Esophagus squamous epithelium (tissue), 5 donors: ENCODE measurements around the gene RABEP2. TPM values are rescaled to one million over a fixed set of nuclear protein-coding genes. Genes with fewer than 3 reads are reported as not detected.
A peak's percentile ranks its signal among the peaks of the same experiment; 100 is the strongest.
"Not testable (repeated sequence)": the region's sequence is repeated elsewhere in the genome, so short reads cannot be mapped to it uniquely, and the experiment has no call there.

ENCODE experiments used
- DNase-seq: peaks from one replicate; lab custom pipeline; 2025; lab: John Stamatoyannopoulos, UW
- H3K27ac ChIP-seq, 4 donors: fragments of 200-600 bp; sonication (generic); one replicate each; pipeline ENCODE4 v1.5.1; 2016 to 2019; ENCODE audit warnings: mild to moderate bottlenecking in 1 of 4
- H3K27me3 ChIP-seq, 4 donors: fragments of 200-600 bp; sonication (generic); 1 replicate in 3 of 4; 2 replicates in 1 of 4; pipeline versions ENCODE4 v1.5.1 to v1.6.0; 2017 to 2021; ENCODE audit warnings: antibody characterized with exemption in 1 of 4
- H3K36me3 ChIP-seq, 3 donors: fragments of 200-600 bp; sonication (generic); one replicate each; pipeline ENCODE4 v1.5.1; 2016 to 2019
- H3K4me1 ChIP-seq, 3 donors: fragments of 200-600 bp; sonication (generic); one replicate each; pipeline ENCODE4 v1.5.1; 2017 to 2019
- H3K4me3 ChIP-seq, 4 donors: fragments of 200-600 bp; sonication (generic); 1 replicate in 3 of 4; 2 replicates in 1 of 4; pipeline ENCODE4 v1.5.1; 2016 to 2019; ENCODE audit warnings: mild to moderate bottlenecking in 2 of 4, moderate library complexity in 1 of 4
- H3K9me3 ChIP-seq, 3 donors: fragments of 200-600 bp; sonication (generic); one replicate each; pipeline ENCODE4 v1.5.1; 2016 to 2019
- POLR2A ChIP-seq, 4 donors: fragments of 450-650 bp; IDR thresholded peaks; one replicate each; pipeline ENCODE4 v1.6.1; 2017; ENCODE audit warnings: antibody characterized with exemption in 4 of 4, mild to moderate bottlenecking in 4 of 4, moderate library complexity in 3 of 4
- WGBS, 2 donors: methylation state at CpG; one replicate each; pipeline ENCODE4 v1.1.5; 2018; 5-methylcytosine and 5-hydroxymethylcytosine counted together
- intact Hi-C: fragments of 100-400 bp; cut with DNase I; formaldehyde crosslinking; loops from one replicate; pipeline ENCODE4 v1.15.0; 2022
- total RNA-seq, 4 donors: library from RNA; depleted of rRNA; stranded (reverse); fragments of >200 nt; gene quantifications; one replicate each; pipeline ENCODE4 v1.1.0, GENCODE V29; 2016
- TF ChIP-seq, protein P1 (sequence below), 6 experiments: fragments of 450-650 bp in 4 of 6; fragments of 200-600 bp in 2 of 6; sonication (generic) in 2 of 6; IDR thresholded peaks; one replicate each; pipeline ENCODE4 v1.5.1; 2016 to 2019; ENCODE audit warnings: antibody characterized with exemption in 6 of 6, mild to moderate bottlenecking in 4 of 6, moderate library complexity in 4 of 6
- donor health status: DM: yes; HTN: yes; CAD: no.

The RABEP2 gene
- total RNA-seq, 4 donors from 2014 or later: 28.7 to 47.2 (median 37.2) TPM

DNA sequence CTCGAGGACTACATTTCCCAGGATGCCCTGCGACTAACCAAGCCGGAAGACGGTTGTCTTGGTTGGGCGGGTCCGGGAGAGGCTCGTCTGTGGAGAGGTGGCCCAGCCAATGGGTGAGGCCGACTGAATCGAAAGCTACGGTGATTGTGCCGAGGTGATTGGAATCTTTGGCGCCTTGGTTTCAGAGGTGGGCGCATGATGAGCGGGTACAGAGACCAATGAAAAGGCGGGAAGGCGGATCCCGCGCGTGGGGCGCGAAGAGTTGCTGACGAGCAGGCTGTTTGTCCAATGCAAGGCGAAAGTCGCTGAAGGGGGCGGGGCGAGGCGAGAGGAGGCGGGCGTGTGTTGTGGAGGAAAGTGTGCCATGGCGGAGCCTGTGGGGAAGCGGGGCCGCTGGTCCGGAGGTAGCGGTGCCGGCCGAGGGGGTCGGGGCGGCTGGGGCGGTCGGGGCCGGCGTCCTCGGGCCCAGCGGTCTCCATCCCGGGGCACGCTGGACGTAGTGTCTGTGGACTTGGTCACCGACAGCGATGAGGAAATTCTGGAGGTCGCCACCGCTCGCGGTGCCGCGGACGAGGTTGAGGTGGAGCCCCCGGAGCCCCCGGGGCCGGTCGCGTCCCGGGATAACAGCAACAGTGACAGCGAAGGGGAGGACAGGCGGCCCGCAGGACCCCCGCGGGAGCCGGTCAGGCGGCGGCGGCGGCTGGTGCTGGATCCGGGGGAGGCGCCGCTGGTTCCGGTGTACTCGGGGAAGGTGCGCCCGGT is 25.8 kb upstream of the RABEP2 start, which contains the start of gene NFATC2IP:
Gene NFATC2IP, plus strand, starts transcription at position 290 of the 762 bp plus-strand sequence. Its CDS starts 75 bp downstream, at position 365.
- peak in 1 of 4 donors; percentile 27 for TF ChIP-seq POLR2A (IDR thresholded peaks at IDR 0.05)
- TF ChIP-seq, protein P1, sequence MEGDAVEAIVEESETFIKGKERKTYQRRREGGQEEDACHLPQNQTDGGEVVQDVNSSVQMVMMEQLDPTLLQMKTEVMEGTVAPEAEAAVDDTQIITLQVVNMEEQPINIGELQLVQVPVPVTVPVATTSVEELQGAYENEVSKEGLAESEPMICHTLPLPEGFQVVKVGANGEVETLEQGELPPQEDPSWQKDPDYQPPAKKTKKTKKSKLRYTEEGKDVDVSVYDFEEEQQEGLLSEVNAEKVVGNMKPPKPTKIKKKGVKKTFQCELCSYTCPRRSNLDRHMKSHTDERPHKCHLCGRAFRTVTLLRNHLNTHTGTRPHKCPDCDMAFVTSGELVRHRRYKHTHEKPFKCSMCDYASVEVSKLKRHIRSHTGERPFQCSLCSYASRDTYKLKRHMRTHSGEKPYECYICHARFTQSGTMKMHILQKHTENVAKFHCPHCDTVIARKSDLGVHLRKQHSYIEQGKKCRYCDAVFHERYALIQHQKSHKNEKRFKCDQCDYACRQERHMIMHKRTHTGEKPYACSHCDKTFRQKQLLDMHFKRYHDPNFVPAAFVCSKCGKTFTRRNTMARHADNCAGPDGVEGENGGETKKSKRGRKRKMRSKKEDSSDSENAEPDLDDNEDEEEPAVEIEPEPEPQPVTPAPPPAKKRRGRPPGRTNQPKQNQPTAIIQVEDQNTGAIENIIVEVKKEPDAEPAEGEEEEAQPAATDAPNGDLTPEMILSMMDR (IDR thresholded peaks at IDR 0.05): peak in 1 of 6 experiments; percentile 28
- H3K4me1 ChIP-seq: peaks cover 10 to 33% (median 16%) of the 10 kb centered on the region in 3 donors
- H3K36me3 ChIP-seq: peaks cover 0 to 38% (median 18%) of the 10 kb centered on the region in 3 donors
- intact Hi-C loops: no loop called here
- H3K27ac ChIP-seq: peak within 1 kb of the TSS; percentile 86 to 96 (median 92)
- H3K9me3 ChIP-seq: no peaks in the 10 kb centered on the region
- peak within 1 kb of the TSS; percentile 85 to 97 (median 92) for H3K4me3 ChIP-seq
- peak; percentile 97 for DNase-seq
- WGBS, 2 donors: 0% methylated on average over 10 to 42 of the region's 79 CpGs
- H3K27me3 ChIP-seq: no peaks in the 10 kb centered on the region

DNA sequence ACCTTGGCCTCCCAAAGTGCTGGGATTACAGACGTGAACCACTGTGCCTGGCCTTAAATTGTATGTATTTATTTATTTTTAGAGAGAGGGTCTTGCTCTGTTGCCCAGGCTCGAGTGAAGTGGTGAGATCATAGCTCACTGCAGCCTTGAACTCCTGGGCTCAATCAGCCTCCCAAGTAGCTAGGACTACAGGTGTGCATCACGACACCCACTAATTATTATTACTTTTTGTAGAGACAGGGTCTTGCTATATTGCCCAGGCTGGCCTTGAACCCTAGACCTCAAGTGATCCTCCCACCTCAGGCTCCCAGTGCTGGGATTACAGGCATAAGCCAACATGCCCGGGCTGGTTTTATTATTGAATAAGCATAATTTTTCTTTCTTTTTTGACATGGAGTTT is 21.6 kb upstream of the RABEP2 start:
- intact Hi-C loops: no loop called here

DNA sequence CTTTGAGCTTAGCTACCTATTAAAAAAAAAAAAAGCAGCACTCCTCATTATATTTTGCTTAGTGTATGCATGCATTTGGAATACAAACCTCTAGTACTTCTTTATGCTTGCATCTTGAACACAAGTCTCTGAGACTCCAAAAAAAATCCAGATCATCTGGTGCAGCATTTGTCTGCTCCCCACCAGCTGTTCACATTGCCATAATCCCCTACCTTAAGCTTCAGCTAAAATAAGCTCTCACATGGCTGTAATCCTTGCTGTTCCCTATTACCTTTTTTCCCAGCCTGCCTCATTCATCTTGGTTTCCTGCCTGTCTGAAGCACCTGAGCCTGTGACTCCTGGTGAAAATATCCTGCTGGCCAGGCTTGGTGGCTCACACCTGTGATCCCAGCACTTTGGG is 18.2 kb upstream of the RABEP2 start:
- intact Hi-C loops: no loop called here

More for the DNA sequence above, 21.6 kb upstream of the RABEP2 start:
- H3K4me1 ChIP-seq: peaks cover 12 to 22% (median 14%) of the 10 kb centered on the region in 3 donors
- H3K4me3 ChIP-seq: no peak overlapping the region
- H3K9me3 ChIP-seq: no peaks in the 10 kb centered on the region
- no peak for DNase-seq
- H3K36me3 ChIP-seq: no peaks in the 10 kb centered on the region
- WGBS, 2 donors: 49 to 74% methylated on average over 3 to 4 of the region's 4 CpGs
- no peak overlapping the region for H3K27ac ChIP-seq
- TF ChIP-seq, protein P1 (IDR thresholded peaks at IDR 0.05): no peak
- TF ChIP-seq POLR2A (IDR thresholded peaks at IDR 0.05): no peak
- H3K27me3 ChIP-seq: no peaks in the 10 kb centered on the region

DNA sequence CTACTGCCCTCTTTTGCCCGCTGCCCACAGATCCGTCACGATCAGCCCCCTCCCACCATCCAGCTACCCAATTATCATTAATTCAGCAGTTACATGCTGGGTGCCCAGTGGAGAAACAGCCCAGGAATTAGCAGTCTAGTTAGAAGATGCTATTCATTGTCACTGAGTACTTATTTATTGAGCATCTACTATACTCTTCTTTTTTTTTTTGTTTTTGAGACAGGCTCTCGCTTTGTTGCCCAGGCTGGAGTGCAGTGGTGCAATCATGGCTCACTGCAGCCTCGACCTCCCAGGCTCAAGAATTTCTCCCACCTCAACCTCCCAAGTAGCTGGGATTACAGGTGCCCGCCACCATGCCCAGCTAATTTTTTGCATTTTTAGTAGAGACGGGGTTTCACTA is 14.8 kb upstream of the RABEP2 start:
- H3K4me3 ChIP-seq, DNase-seq, H3K27me3 ChIP-seq, H3K9me3 ChIP-seq, H3K36me3 ChIP-seq, intact Hi-C loops, H3K27ac ChIP-seq: not testable (repeated sequence)
- H3K4me1 ChIP-seq: peaks cover 0 to 12% (median 3%) of the 10 kb centered on the region in 3 donors
- WGBS, 2 donors: 85 to 87% methylated on average over 6 to 7 of the region's 7 CpGs

More for the DNA sequence above, 18.2 kb upstream of the RABEP2 start:
- Histone ChIP-seq H3K4me1 (peaks cover 7 to 11% (median 8%) of the 10 kb centered on the region in 3 donors), H3K27me3 (no peaks in the 10 kb centered on the region), H3K27ac (no peak overlapping the region), H3K9me3 (no peaks in the 10 kb centered on the region), H3K4me3 (no peak overlapping the region), H3K36me3 (no peaks in the 10 kb centered on the region)
- no peak for DNase-seq
- no peak for TF ChIP-seq POLR2A (IDR thresholded peaks at IDR 0.05)
- TF ChIP-seq, protein P1 (IDR thresholded peaks at IDR 0.05): no peak

DNA sequence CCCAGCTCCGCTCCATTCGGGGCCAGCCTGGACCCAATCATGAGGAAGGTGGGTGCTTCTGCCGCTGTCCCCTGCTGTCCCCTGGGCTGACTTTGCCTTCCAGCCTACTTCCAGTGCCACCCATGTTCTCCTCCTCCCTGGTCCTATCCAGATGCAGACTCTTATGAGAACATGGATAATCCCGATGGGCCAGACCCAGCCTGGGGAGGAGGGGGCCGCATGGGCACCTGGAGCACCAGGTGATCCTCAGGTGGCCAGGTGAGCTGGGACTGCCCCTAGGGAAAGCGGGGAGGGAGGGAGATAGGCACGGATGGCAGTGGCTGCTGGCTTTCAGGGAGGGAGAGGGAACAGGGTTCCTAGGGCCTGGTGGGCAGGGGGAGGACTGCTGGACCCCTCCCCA is 13.7 kb upstream of the RABEP2 start:
- no peaks in the 10 kb centered on the region for H3K27me3 ChIP-seq
- TF ChIP-seq, protein P1 (IDR thresholded peaks at IDR 0.05): no peak
- no peak for TF ChIP-seq POLR2A (IDR thresholded peaks at IDR 0.05)
- no peak for DNase-seq
- WGBS, 2 donors: 86 to 93% methylated on average over 3 to 4 of the region's 7 CpGs
- H3K36me3 ChIP-seq: no peaks in the 10 kb centered on the region
- no peaks in the 10 kb centered on the region for H3K9me3 ChIP-seq
- H3K4me1 ChIP-seq: peaks cover 0 to 12% (median 3%) of the 10 kb centered on the region in 3 donors
- H3K4me3 ChIP-seq: no peak overlapping the region
- H3K27ac ChIP-seq: no peak overlapping the region
- intact Hi-C loops: no loop called here
